GM12874 (cell line): Measurements from ENCODE around the gene CAMK1D.

ENCODE experiments used
- TF ChIP-seq, protein P1 (sequence below): IDR thresholded peaks from 2 replicates; pipeline ENCODE4 v1.5.1; 2011; ENCODE audit warnings: low read depth, mild to moderate bottlenecking, control low read depth, low read length, moderate library complexity; ENCODE audit not compliant: insufficient read depth

CAMK1D gene

DNA sequence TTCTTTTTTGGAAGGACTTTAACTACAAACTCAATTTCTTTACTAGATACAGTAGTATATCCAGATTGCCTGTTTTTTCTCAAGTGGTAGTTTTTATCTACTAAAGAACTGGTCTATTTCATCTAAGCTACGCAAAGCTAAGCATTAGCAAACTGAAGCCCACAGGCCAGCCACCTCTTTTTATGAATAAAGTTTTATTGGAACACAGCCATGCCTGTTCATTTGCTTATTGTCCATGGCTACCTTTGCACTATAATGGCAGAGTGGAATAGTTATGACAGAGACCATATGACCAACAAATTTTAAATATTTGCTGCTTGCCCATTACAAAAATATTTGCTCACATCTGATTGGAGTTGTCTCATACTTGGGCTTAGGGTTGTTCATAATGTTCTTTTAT, 168.7 kb downstream of the CAMK1D start:
- TF ChIP-seq, protein P1, sequence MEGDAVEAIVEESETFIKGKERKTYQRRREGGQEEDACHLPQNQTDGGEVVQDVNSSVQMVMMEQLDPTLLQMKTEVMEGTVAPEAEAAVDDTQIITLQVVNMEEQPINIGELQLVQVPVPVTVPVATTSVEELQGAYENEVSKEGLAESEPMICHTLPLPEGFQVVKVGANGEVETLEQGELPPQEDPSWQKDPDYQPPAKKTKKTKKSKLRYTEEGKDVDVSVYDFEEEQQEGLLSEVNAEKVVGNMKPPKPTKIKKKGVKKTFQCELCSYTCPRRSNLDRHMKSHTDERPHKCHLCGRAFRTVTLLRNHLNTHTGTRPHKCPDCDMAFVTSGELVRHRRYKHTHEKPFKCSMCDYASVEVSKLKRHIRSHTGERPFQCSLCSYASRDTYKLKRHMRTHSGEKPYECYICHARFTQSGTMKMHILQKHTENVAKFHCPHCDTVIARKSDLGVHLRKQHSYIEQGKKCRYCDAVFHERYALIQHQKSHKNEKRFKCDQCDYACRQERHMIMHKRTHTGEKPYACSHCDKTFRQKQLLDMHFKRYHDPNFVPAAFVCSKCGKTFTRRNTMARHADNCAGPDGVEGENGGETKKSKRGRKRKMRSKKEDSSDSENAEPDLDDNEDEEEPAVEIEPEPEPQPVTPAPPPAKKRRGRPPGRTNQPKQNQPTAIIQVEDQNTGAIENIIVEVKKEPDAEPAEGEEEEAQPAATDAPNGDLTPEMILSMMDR: no peak

DNA sequence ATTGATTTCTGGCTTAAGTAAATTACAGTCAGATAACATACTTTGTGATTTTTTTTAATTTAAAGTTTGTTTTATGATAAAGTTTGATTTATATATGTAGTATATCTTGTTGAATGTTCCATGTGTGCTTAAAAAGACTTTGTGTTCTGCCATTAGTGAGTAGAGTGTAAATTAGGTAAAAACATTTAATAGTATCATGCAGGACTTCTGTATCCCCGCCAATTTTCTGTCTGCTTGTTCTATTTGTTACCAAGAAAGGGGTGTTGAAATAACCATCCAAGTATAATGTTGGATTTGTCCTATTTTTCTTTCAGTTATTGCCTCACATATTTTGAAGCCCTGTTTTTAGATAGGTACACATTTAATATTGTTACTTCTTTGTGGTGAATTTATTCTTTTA, 172.1 kb downstream of the CAMK1D start:
- TF ChIP-seq, protein P1: no peak

DNA sequence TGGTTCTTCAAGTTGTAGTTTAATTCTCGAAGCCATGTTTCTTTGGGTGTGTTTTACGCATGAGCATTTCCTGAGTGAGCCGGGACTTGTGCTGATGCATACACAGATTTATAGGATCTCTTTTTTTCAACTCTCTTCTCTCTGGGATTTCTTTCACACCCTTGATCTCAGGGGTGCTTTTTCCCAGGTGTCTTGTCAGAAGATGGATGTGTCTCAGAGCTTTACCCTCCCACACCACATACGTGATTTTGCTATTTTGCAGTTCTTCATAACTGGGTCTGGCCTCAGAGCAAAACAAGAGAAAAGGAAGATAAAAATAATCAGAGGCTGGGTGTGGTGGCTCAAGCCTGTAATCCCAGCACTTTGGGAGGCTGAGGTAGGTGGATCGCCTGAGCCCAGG, 177.0 kb downstream of the CAMK1D start:
- TF ChIP-seq, protein P1: no peak

DNA sequence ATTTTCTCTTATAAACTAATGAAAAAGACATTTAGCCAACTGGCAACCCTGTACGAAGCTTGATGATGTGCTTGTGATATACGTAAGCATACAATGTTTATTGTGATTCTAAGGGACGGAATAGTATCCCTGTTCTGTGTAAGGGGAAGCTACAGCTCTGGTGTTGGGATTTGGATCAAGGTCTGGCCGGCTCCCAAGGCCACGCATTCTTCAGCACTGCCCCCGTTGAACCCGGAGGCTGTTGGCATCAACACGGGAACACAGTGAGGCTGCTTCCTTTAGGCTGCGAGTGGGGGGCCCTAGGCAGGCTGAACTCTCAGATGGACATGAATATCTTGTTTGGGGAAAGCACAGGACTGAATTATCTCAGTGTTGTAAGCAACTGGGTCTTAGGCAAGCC, 180.6 kb downstream of the CAMK1D start:
- TF ChIP-seq, protein P1: no peak

DNA sequence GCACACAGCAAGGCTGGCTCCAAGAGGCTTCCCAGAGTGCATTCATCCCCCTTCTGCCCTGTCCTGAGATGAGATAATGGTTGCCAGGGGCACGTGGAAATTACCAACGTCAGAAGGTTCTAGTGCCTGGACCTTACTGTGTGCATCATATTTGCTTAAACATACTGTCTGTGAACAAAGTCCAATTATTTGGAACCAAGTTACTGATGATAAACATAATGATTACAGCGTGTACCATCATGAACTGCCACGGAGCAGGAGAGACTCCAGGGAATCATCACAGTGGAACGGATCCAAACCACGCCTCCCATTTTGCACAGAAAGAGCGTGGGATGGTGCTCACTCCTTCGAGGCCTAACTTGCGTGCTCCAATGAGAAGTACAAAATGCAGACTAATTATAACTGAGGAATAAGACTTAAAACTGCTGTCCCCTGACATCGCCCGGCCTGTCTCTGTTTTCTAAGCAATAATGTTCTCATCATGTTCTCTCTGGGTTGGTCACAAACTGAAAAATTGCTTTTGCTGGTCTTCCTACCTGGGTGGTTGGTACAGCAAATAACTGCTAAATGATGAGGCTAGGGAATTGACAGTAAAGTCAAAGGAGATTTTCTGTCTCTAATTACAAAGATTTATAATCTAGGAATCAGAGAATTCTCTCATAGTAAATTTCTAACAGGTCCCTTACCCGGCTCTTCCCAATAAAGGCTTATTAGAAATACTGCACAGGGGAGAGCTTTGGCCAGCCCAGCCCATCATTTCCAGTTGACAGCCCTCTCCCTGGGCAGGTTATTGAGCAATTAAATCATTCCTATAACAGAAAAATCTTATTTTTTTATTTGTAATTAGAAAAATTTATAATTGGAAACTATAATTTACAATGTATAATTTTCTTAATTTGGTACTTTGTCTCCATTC, 182.2 kb downstream of the CAMK1D start:
- TF ChIP-seq, protein P1: no peak

- TF ChIP-seq, protein P1: no peak
Measured at GRCh38 chr10:12533151-12533550, 183.8 kb downstream of the CAMK1D start.

- TF ChIP-seq, protein P1: no peak
Measured at GRCh38 chr10:12533723-12534122, 184.4 kb downstream of the CAMK1D start.
